GM20431 (cell line): ENCODE measurements around the gene SMYD5.
"Not testable (repeated sequence)": the region's sequence is repeated elsewhere in the genome, so short reads cannot be mapped to it uniquely, and the experiment has no call there.

Source experiments
- in situ Hi-C: fragments of 300-500 bp; cut with MseI, MboI; formaldehyde crosslinking; loops from one replicate; pipeline ENCODE4 v1.15.0; 2020; ENCODE audit warnings: low sequenced_read_pairs; ENCODE audit not compliant: unreplicated experiment

The SMYD5 gene

DNA sequence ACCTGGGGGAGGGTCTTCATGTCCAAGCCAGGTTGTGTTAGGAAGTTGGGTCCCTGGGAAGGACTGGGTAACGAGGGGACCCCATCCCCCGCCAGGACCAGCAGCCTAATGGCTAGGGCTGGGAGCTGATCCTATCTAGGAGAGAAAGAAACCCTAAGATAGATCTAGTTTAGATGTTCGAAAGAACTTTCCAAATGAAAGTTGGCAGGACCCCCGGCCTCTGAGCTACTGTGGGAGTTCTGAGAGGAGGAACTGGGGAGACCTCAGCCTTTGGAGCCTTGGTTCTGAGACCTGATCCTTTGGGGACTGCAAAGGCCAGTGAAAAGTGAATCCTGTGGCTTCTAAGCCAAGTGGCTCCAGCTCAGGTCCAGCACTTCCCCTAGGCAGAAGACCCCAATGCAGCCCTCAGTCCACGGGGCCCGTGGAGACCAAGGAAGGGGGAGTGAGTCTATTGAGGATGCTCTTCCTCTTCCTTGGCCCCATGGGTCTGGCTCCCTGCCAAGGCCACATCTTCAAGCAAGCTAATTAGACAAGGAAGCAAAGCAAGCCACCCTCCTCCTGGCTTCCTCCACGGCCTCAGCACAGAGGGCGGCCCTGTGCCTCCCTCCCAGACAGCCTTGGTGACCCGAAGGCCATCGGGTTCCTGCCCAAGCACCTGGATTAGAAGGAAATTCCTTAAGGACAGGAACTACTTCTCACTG lies 43.5 kb downstream of the SMYD5 start:
- in situ Hi-C loops: no loop called here

DNA sequence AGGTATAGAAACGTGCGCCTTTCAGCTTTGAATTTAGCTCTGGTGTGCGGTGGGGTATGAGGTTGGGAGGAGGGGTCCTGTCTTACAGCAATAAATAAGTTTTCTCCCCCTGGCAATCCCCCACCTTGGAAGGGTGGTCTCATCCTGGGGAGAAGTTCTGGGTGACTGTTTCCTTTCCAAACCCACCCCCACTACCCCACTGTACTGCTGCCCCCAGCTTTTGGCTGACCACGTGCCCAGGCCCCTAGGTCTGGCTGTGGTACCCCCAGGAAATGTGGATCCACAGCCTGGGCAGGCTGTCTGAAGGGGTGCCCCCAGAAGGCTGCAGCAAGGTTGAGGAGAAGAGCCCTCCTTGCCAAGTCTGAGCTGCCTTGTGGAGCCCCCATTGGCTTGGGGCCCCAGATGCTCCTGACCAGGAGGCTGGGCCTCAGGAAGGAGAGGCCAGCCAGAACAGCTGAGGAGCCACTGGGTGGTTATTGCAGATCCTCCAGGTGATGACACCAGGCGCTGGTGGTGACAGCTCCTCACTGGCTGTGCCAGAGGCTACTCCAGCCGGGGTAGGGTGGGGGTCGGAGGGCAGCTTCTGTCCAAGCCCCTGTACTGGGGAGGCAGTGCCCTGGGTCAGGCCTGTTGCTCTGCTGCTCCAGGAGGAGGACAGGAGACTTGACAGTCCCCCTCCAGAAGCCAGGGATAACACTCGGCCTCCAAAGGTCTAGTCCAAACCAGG lies 44.3 kb downstream of the SMYD5 start:
- in situ Hi-C loops: no loop called here

GRCh38 chr2:73258913-73259215 lies 44.8 kb downstream of the SMYD5 start:
- in situ Hi-C loops: no loop called here

- in situ Hi-C loops: no loop called here
Measured at GRCh38 chr2:73259276-73259675, 45.2 kb downstream of the SMYD5 start.

DNA sequence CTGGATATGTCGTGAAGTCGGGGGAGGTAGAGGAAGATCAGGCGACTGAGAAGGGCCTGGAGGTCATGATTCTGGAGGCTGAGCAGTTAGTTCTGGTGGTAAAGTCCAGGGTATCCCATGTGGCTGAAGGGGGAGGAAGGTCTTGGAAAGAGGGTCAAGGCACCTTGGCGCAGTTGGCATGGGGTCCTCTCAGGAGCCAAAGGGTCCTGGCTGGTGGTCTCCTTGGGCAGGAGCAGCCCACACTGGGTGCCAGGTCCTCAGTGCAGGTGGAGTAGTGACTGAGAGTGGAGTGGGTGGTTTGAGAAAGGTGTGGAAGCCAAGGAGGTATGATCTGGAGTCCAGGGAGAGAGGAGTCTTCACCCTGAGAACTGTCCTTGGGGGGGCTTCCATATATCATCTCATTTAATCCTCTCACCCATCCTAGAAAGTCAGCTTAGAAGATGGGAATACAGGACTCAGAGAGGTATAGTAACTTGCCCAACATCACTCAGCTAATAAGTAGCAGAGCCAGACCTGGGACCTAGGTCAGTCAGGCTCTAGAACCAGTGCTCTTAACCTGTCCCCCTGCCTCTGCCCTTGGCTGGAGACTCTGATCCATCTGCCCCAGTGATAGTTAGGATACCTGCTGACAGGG lies 45.8 kb downstream of the SMYD5 start:
- in situ Hi-C loops: no loop called here

GRCh38 chr2:73260338-73260984 lies 46.4 kb downstream of the SMYD5 start:
- in situ Hi-C loops: no loop called here

DNA sequence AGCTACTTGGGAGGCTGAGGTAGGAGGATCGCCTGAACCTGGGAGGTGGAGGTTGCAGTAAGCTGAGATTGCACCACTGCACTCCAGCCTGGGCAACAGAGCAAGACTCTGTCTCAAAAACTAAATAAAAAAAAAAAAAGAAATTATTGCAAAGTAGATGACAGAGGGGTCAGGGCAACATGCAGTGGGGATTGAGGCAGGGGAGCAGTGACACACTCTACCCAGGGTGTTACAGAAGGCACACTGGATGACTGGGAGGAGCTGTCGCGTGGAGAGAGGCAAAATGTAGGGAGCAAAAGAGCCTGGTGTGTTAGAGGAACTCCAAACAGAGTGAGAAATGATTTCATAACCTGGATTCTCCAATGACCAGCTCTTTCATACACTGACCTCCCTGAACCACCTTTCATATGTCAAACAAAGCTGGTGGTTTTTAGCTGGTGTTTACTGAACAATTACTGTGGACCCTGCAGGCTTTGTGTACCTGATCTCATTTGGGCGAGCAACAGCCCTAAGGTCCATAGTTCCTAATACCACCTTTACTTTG lies 48.1 kb downstream of the SMYD5 start:
- in situ Hi-C loops: no loop called here

- in situ Hi-C loops: not testable (repeated sequence)
Measured at GRCh38 chr2:73262691-73263429, 48.8 kb downstream of the SMYD5 start.

GRCh38 chr2:73263540-73264331 lies 49.7 kb downstream of the SMYD5 start:
- in situ Hi-C loops: no loop called here

- in situ Hi-C loops: no loop called here
Measured at GRCh38 chr2:73264332-73264606, 50.2 kb downstream of the SMYD5 start.

DNA sequence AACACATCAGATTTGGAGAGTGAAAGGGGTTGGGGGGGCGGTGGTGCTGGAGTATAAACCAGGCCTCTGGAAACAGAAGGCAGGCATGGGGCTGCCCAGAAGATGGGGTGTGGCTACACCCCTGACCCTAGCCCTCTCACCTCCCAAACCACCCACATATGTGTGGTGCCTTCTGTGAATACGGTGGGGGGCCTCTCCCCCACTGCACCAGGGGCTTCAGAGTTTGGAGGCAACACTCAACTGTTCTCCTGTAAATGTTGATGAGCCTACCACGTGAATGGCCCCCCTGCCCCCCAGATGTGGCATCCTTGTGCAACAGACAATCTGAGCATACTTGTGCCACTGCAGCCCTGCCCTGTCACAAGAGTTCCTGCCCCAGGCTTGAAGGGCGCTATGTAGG lies 50.7 kb downstream of the SMYD5 start:
- in situ Hi-C loops: no loop called here

GRCh38 chr2:73265298-73266060 lies 51.4 kb downstream of the SMYD5 start:
- in situ Hi-C loops: no loop called here

- in situ Hi-C loops: no loop called here
Measured at GRCh38 chr2:73266061-73266901, 52.2 kb downstream of the SMYD5 start.

DNA sequence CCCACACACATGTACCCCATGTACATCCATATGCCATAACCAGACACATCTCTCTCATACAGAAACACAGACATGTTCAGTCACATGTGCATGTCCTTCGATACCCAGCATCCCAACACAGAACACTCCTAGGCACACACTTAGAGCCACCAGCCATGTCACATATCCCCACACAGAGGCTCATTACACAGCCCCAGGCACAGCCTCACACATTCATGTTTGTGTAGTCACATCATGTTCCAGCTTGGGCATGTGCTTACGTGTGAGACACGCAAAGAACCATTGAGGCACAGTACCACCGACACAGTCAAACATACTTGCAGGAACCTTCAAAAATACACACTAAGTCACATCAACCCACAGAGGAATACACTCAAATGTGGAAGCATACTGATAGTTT lies 53.0 kb downstream of the SMYD5 start:
- in situ Hi-C loops: no loop called here

DNA sequence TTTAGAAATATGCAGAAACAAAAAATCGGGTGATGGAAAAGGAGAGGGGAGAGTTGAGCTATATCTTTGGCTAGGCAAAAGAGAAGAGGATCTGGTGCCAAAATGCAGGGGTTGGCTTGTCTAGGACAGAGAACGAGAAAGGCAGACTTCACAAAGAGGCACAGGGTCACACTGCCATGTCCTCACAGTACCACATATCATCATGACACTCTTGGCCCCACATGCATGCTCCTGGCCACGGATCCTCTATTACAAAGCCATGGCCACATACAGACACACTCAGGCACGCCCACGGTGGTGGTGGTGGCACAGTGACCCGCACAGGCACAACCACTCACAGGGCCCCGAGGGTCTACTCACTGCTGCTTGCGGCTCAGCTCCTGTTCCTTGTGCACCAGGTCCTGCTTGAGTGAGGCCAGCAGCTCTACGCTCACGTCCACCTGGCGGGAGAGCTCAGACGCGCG lies 54.4 kb downstream of the SMYD5 start:
- in situ Hi-C loops: no loop called here

DNA sequence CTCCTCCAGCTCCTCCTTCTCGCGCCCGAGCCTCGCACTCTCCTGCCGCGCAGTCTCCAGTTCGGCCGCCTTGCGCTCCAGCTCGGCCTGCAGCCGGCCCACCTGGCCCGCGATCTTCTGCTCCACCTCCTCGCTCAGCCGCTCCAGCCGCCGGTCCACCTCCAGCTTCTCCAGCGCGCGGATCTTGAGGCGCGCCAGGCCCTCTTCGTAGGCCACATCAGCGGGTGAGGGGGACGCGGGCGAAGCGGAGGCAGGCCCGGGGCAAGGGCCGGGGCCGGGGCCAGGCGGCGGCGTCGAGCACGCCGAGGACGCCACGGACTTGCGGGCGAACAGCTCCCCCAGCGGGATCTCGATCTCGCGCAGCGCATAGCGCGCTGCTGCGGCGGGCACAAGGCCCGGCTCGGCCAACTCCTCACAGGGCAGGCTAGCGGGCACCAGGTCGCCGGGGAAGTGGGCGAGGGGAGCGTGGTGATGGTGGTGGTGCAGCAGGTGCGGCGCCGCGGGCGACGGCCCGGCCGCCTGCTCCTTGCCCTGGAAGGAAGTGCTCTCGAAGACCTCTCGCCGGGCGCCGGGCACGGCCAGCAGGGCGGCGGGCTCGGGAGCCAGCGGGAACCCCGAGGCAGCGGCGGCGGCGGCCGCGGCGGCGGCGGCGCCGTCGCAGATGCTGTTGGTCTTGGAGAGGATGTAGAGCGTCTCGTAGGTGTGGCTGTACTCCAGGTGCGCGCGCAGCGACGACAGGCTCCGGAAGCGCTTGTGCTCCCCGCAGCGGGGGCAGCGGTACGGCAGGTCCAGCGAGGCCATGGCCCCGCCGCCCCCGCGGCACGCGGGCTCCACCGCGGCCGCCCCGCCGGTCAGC lies 55.0 kb downstream of the SMYD5 start:
- in situ Hi-C loops: no loop called here
